ENCODE data around the gene MASP2.

GRCh38 chr1:11059155-11059967 is 12.3 kb upstream of the MASP2 start:
- TF ChIP-seq POLR2A (IDR thresholded peaks at IDR 0.05; ENCODE audit: borderline replicate concordance, extremely low read depth, insufficient read depth, insufficient read length) (no peak), CTCF (IDR thresholded peaks at IDR 0.05 in 2 of 3, conservative IDR thresholded peaks at IDR 0.05 in 1 of 3; ENCODE audit: borderline replicate concordance in 1 of 3, insufficient read depth in 1 of 3, low read depth in 2 of 3, low read length in 2 of 3) (no peak), POLR2AphosphoS5 (IDR thresholded peaks at IDR 0.05; ENCODE audit: low read depth, low read length) (no peak), RAD21 (IDR thresholded peaks at IDR 0.05; ENCODE audit: low read depth) (no peak), EZH2 (IDR thresholded peaks at IDR 0.05) (no peak), SIN3A (IDR thresholded peaks at IDR 0.05; ENCODE audit: low read depth) (no peak), YY1 (IDR thresholded peaks at IDR 0.05; ENCODE audit: extremely low read depth, insufficient replicate concordance, low read depth, low read length) (no peak), SP1 (IDR thresholded peaks at IDR 0.05; ENCODE audit: low read depth) (no peak)
